NB4 (cell line): ENCODE data around the gene HYCC1.

Experiments
- DNase-seq: peaks from one replicate; pipeline ENCODE4 v3.0.0; 2010; ENCODE audit warnings: low read depth
- H3K4me3 ChIP-seq: one replicate; pipeline ENCODE4 v1.5.1; 2011; ENCODE audit warnings: mild to moderate bottlenecking, low read depth, low read length, moderate library complexity
- MYC ChIP-seq: IDR thresholded peaks from 2 replicates; pipeline ENCODE4 v1.6.1; 2011; ENCODE audit warnings: low read depth, low read length
- POLR2A ChIP-seq: IDR thresholded peaks from 2 replicates; pipeline ENCODE4 v1.6.1; 2011; ENCODE audit warnings: mild to moderate bottlenecking; ENCODE audit not compliant: insufficient read length; ENCODE audit errors: extremely low read depth
- TF ChIP-seq, protein P1 (sequence below): IDR thresholded peaks from one replicate; pipeline ENCODE4 v1.5.1; 2012; ENCODE audit warnings: low read depth, low read length
- TF ChIP-seq, protein P2 (sequence below): IDR thresholded peaks from 2 replicates; pipeline ENCODE4 v1.6.1; 2011; ENCODE audit warnings: low read depth, low read length

Gene HYCC1

GRCh38 chr7:23000597-23001360 is 13.2 kb downstream of the HYCC1 start:
- TF ChIP-seq, protein P1, sequence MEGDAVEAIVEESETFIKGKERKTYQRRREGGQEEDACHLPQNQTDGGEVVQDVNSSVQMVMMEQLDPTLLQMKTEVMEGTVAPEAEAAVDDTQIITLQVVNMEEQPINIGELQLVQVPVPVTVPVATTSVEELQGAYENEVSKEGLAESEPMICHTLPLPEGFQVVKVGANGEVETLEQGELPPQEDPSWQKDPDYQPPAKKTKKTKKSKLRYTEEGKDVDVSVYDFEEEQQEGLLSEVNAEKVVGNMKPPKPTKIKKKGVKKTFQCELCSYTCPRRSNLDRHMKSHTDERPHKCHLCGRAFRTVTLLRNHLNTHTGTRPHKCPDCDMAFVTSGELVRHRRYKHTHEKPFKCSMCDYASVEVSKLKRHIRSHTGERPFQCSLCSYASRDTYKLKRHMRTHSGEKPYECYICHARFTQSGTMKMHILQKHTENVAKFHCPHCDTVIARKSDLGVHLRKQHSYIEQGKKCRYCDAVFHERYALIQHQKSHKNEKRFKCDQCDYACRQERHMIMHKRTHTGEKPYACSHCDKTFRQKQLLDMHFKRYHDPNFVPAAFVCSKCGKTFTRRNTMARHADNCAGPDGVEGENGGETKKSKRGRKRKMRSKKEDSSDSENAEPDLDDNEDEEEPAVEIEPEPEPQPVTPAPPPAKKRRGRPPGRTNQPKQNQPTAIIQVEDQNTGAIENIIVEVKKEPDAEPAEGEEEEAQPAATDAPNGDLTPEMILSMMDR: no peak
- TF ChIP-seq POLR2A (no peak), MYC (no peak)
- TF ChIP-seq, protein P2, sequence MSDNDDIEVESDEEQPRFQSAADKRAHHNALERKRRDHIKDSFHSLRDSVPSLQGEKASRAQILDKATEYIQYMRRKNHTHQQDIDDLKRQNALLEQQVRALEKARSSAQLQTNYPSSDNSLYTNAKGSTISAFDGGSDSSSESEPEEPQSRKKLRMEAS: no peak
- no peak overlapping the region for H3K4me3 ChIP-seq
- DNase-seq: no peak

- no peak for DNase-seq
- TF ChIP-seq, protein P2: no peak
- no peak for TF ChIP-seq POLR2A
- TF ChIP-seq MYC: no peak
- TF ChIP-seq, protein P1: no peak
- no peak overlapping the region for H3K4me3 ChIP-seq
These were observed 15.4 kb downstream of the HYCC1 start for GRCh38 chr7:22998519-22998896.

DNA sequence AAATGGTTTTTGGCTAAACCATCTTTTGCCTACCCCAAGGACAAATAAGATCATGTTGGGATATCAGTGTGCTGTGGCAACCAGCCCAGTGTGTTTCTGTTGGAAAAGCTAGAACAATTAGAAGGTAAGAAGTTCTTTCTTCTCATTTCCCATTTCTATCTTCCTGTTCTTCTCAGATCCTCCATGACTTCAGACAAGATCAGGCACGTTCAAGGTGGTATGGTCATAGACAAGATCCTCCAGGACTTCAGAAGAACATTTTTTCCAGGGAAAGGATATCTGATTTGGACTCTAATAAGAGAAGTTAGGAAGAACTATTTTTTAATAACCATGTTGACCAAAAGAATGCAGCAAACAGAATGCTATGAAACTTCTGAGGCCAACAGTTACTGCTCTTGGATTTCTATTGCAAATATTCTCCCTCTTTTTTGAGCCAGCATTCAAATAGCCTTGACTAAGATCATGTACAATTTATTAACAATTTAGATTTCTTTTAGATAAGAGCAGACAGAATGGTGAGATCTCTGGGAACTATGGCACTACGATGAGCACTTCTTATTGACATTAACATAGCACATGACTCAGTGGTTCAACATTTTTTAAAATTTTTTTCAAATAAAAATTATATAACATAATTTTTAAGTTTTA is 15.9 kb downstream of the HYCC1 start:
- no peak for DNase-seq
- TF ChIP-seq, protein P1: no peak
- TF ChIP-seq, protein P2: no peak
- H3K4me3 ChIP-seq: no peak overlapping the region

DNA sequence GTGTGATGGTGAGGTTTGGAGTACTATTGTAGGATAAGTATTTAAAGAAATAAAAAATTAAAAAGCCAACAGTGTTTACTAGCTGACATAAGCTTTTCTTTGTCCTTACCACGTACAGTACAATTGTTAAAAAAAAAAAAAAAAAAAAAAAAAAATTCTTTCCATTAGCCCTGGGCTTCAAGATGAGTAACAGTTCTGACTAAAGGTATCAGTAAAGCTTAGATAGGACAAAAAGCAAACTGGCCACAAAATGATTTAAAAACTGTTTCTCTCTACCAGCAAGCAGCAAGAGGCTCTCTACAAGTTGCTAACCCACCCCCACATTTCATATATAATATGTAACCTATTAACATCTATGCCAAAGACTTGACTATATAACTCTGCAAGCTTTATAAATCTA is 17.5 kb downstream of the HYCC1 start:
- TF ChIP-seq MYC (no peak), POLR2A (no peak)
- TF ChIP-seq, protein P2: no peak
- TF ChIP-seq, protein P1: no peak
- no peak overlapping the region for H3K4me3 ChIP-seq

DNA sequence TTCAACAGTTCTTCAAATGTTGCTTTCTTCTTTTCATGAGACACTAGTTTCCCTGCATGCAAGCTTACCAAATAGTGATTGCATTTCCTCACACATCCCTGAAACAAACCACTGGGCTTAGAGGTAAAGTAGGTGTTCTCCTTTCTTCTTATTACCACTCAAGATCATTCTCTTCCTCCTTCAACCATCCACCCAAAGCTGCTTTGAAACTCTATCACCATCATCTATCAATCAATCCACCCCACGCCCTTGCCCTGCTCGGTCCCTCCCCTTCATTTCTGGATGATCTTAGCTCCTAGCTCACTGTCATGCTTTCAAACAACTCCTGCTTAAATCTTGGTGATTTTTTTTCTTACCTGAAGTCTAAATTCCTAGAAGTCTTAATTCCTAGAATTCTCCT is 18.9 kb downstream of the HYCC1 start:
- no peak overlapping the region for H3K4me3 ChIP-seq
- TF ChIP-seq MYC (no peak), POLR2A (no peak)
- TF ChIP-seq, protein P2: no peak
- TF ChIP-seq, protein P1: no peak
- DNase-seq: no peak

More for the DNA sequence above, 17.5 kb downstream of the HYCC1 start:
- no peak for DNase-seq
